ENCODE results near the gene TRAF7.

DNA sequence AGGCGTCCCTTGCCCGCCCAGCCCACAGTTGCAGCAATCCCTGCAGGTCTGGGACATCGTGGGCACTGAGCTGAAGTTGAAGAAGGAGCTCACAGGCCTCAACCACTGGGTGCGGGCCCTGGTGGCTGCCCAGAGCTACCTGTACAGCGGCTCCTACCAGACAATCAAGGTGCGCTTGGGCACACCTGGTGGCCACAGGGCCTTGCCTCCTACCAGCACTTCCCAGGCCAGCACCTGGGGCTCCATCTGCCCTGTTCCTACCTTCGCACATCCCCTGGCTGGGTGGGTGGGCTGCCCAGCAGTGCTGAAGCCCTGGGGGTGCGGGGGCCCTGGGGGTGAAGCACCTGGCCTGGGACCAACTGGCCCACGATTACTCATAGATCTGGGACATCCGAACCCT lies 19.9 kb downstream of the TRAF7 start:
- TF ChIP-seq, protein P1, sequence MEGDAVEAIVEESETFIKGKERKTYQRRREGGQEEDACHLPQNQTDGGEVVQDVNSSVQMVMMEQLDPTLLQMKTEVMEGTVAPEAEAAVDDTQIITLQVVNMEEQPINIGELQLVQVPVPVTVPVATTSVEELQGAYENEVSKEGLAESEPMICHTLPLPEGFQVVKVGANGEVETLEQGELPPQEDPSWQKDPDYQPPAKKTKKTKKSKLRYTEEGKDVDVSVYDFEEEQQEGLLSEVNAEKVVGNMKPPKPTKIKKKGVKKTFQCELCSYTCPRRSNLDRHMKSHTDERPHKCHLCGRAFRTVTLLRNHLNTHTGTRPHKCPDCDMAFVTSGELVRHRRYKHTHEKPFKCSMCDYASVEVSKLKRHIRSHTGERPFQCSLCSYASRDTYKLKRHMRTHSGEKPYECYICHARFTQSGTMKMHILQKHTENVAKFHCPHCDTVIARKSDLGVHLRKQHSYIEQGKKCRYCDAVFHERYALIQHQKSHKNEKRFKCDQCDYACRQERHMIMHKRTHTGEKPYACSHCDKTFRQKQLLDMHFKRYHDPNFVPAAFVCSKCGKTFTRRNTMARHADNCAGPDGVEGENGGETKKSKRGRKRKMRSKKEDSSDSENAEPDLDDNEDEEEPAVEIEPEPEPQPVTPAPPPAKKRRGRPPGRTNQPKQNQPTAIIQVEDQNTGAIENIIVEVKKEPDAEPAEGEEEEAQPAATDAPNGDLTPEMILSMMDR (conservative IDR thresholded peaks at IDR 0.05; ENCODE audit: low read length): no peak
- no peak for TF ChIP-seq EZH2phosphoT487 (IDR thresholded peaks at IDR 0.05; ENCODE audit: borderline replicate concordance)
